ENCODE data around the gene CLCNKA.

GRCh38 chr1:16022393-16022792 lies 557 bp downstream of the CLCNKA start:
- no peak for TF ChIP-seq CTCF (IDR thresholded peaks at IDR 0.05; ENCODE audit: low read length)
- TF ChIP-seq EZH2 (IDR thresholded peaks at IDR 0.05; ENCODE audit: borderline replicate concordance, low read length), result no peak

All from OCI-LY1 (cell line).